ENCODE results near the gene SRSF3. TPM values are rescaled to one million over a fixed set of nuclear protein-coding genes. Genes with fewer than 3 reads are reported as not detected.

Gene SRSF3
- total and polyA plus RNA-seq, 9 of the 15 experiments (the other 6 are each of a cell fraction or from before 2014, with no cell fraction given): 337 to 1,200 (median 518) TPM

GRCh38 chr6:36550473-36551000, 43.6 kb upstream of the SRSF3 start:
- Histone ChIP-seq H3K36me3 (ENCODE audit: control insufficient read depth, insufficient read depth, low read length) (no peaks in the 10 kb centered on the region), H3K4me3 (no peak overlapping the region), H3K27ac (ENCODE audit: extremely low read depth, low read depth, low read length) (no peak overlapping the region), H3K79me2 (ENCODE audit: control insufficient read depth, insufficient read depth, low read length) (peaks cover 17% of the 10 kb centered on the region), H3K9ac (ENCODE audit: insufficient read depth in 1 of 2, low read depth in 2 of 2, low read length in 2 of 2) (no peak overlapping the region), H3K9me3 (replicated peaks; ENCODE audit: control insufficient read depth, insufficient read depth, low read depth, low read length) (no peaks in the 10 kb centered on the region), H3K4me2 (ENCODE audit: insufficient read depth, low read length) (no peak overlapping the region), H4K20me1 (replicated peaks; ENCODE audit: control insufficient read depth, insufficient read depth, low read length) (0 out of 2 replicates have a peak, but pooled peaks cover 9% of the 10 kb centered on the region), H3K4me1 (replicated peaks in 1 of 2; ENCODE audit: control insufficient read depth in 2 of 2, insufficient read depth in 2 of 2, low read length in 2 of 2) (peaks cover 16 to 20% of the 10 kb centered on the region in 2 experiments), H2AFZ (ENCODE audit: low read depth, low read length) (no peak overlapping the region), H3K9me1 (ENCODE audit: control insufficient read depth, insufficient read depth, low read length) (no peaks in the 10 kb centered on the region), H3K27me3 (ENCODE audit: control insufficient read depth in 2 of 2, insufficient read depth in 2 of 2, low read length in 2 of 2) (no peaks in the 10 kb centered on the region)
- in situ Hi-C loops (cut with MboI): no loop called here
- DNase-seq (ENCODE audit: extremely low read depth in 1 of 4, low spot score in 3 of 4) (no peak), FAIRE-seq (no peak), ATAC-seq (no peak)
- TF ChIP-seq NR2C2 (CRISPR knock-in tag; IDR thresholded peaks at IDR 0.05) (no peak), NR2C2 (tag; IDR thresholded peaks at IDR 0.05) (no peak), FOXM1 (IDR thresholded peaks at IDR 0.05; ENCODE audit: low read depth) (no peak), FOXM1 (CRISPR knock-in tag; IDR thresholded peaks at IDR 0.05; ENCODE audit: low read depth) (no peak), CBX8 (IDR thresholded peaks at IDR 0.05; ENCODE audit: borderline replicate concordance, extremely low read depth, low read depth, low read length, poor library complexity, severe bottlenecking) (no peak), ZKSCAN3 (CRISPR knock-in tag; IDR thresholded peaks at IDR 0.05) (no peak), MAZ (CRISPR knock-in tag; conservative IDR thresholded peaks at IDR 0.05 in 1 of 2, IDR thresholded peaks at IDR 0.05 in 1 of 2) (no peak), MAX (CRISPR knock-in tag; IDR thresholded peaks at IDR 0.05) (no peak), PRPF4 (IDR thresholded peaks at IDR 0.05; ENCODE audit: insufficient read depth, low read depth, low read length, poor library complexity, severe bottlenecking) (no peak), TFAM (CRISPR knock-in tag; conservative IDR thresholded peaks at IDR 0.05) (no peak), SP2 (IDR thresholded peaks at IDR 0.05; ENCODE audit: extremely low read depth, low read depth, low read length, poor library complexity, severe bottlenecking) (no peak), XRCC5 (IDR thresholded peaks at IDR 0.05; ENCODE audit: low read depth, low read length) (no peak), ZNF75A (CRISPR knock-in tag; IDR thresholded peaks at IDR 0.05) (no peak), ZNF133 (CRISPR knock-in tag; IDR thresholded peaks at IDR 0.05) (no peak), ZNF518B (CRISPR knock-in tag; IDR thresholded peaks at IDR 0.05) (no peak), ATF6 (CRISPR knock-in tag; IDR thresholded peaks at IDR 0.05) (no peak)
- 45% methylated on average over 1 of the region's 1 CpG for WGBS (ENCODE audit: insufficient coverage, low coverage, missing lambda C conversion rate)
- ChIA-PET POLR2A (interaction anchor here (1.0 to 1.6 kb wide), 2 partner anchors 9 to 19 kb away, joined by 4 read pairs; no protein-coding TSS in a partner anchor), CTCF (ENCODE audit: low intra/inter-chr PET ratio) (no interaction called here)
- intact Hi-C loops (cut with micrococcal nuclease): no loop called here
- BruUV-seq (replicated peaks): no TSS peak
